ACHN (cell line): Measurements from ENCODE around the gene FRMD6.

ENCODE experiments used
- DNase-seq: peaks from one replicate; pipeline ENCODE4 v3.0.0-alpha.2; 2015
- in situ Hi-C: cut with HindIII; loops from 2 replicates; pipeline ENCODE4 v1.10.0; 2017; ENCODE audit warnings: low sequenced_read_pairs, low pct_ligation_motif_present, low pct_unique_long_range_greater_than_20kb

FRMD6 gene

DNA sequence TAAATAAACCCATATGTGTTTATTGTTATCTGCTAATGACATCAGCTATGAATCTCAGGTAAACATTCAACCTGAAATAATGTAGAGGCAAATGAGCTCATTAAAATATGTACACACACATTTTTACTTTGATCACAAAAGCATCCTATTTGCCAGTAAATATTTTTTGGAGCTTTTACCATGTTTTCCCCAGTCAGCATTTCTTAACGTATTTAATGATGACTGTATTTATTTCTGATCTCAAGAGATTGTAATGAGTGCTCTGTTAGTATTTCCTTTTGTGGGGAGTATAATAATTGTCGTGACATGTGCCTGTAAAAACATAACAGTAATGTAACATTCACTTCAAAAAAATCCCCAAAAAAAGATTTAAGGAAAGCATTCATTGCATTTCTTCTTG is 52.1 kb downstream of the FRMD6 start:
- DNase-seq: no peak
- in situ Hi-C loops: no loop called here

DNA sequence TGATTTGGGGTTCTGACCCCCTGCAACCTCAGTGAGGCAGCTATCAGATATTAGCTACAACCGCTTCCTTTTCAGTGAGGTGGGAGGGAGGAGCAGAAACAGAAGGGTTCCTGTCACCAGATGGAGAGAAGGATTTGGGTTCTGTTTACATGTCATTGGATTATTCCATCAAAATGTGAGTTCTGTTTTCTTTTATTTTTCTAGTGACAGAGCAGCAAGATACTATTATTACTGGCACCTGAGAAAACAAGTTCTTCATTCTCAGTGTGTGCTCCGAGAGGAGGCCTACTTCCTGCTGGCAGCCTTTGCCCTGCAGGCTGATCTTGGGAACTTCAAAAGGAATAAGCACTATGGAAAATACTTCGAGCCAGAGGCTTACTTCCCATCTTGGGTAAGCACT is 52.8 kb downstream of the FRMD6 start:
- in situ Hi-C loops: no loop called here
- DNase-seq: no peak

DNA sequence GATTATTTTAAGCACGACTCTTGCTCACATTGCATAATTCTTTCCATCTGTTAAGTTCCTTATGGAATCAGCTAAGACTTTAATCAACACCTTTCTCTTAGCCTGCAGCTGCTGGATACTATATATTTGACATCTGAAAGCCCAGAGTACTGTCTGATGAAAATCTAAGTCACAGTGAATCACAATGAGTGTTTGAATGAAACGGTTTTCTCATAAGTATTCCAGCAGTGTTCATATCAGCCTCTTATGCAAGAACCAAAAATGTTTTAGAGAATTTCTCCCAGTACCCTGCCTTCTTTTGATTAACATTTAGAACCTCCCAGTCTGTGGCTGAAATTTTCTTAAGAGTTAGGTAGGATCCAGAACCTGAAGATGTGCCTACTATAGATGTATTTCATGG is 55.6 kb downstream of the FRMD6 start:
- in situ Hi-C loops: no loop called here
- no peak for DNase-seq

DNA sequence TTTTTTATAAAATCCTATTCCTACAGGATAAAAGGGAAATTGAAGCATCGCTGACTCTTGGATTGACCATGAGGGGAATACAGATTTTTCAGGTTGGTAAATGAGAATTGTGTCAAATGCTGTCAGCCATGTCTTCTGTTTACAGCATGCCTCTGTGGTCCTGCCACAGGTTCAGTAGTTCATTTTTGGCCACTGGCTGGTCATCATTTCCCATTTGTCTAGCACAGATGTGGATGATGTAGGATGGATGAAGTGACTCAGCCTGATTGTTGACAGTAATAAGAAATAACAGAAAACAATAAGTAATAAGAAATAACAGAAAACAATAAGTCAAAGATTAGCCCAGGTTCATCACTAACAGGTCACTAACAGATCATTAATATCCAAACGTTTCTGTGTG is 59.8 kb downstream of the FRMD6 start:
- in situ Hi-C loops: no loop called here
- DNase-seq: no peak

DNA sequence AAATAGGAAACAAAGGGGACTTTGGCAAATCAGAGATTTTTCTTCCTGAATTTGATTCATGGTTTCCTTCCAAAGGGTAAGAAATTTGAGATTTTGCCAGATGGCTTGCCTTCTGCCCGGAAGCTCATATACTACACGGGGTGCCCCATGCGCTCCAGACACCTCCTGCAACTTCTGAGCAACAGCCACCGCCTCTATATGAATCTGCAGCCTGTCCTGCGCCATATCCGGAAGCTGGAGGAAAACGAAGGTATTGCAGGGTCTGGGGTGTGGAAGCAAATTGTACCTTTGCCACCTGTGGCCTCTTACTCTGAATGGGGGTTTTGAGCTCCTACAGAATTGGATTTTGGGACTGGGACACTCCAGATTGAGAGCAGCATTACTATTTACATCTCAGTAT is 63.5 kb downstream of the FRMD6 start:
- in situ Hi-C loops: no loop called here
- DNase-seq: no peak

DNA sequence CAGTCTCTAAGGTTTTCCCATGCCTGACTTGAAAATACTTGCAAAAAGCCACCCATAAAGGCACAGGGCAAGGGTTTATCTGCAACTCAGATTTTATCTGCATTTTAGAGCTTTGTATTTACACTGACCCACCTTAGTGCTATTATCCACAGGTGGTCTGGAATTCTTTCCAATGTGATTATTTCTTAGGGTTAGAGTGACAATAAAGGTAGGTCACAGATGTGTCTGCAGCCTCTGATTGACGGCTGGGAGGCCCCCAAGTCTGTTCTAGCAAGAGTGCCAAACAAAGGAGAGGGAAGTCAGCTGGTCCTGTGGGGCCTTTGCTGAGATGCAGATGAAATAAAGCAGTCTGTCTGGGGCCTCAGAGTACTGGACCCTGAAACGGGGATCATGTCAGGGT is 64.0 kb downstream of the FRMD6 start:
- in situ Hi-C loops: no loop called here

DNA sequence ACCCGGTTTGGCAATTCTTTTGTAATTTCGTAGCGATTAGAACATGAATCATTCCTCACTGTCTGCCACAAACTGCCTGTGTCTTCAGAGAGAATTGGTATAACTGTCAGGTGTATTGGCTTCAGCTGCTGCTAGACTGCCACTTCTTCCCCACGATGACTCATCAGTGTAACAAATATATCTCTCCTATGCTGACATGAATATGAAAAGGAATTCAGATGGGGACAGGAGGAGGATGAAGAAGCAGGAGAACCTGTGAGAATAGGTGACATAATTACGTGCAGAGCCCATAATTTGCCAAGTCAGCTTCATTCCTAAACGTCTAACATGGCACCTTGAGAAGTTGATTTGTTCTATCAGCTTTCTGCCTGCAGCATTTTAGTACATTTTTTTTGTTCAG is 64.9 kb downstream of the FRMD6 start:
- no peak for DNase-seq
- in situ Hi-C loops: no loop called here

More for the DNA sequence above, 64.0 kb downstream of the FRMD6 start:
- DNase-seq: no peak

DNA sequence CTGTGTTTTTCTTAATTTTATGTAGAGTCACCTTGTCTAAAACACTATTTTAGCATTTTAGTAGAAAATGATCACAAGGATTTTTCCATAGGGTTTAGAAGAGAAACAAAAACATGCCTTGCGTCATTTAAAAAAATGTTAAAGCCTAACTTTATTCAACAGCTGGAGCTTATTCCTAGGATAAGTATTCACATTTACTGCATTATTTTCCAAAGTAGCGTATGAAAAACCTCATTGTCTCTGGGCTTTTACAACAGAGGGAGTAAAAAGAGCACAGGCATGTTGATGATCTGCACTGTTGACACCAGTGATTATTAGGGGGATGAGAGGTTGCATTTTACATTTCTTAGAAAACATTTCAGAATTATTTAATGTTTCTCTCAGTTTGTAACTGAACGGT is 66.1 kb downstream of the FRMD6 start:
- in situ Hi-C loops: no loop called here
- DNase-seq: no peak

DNA sequence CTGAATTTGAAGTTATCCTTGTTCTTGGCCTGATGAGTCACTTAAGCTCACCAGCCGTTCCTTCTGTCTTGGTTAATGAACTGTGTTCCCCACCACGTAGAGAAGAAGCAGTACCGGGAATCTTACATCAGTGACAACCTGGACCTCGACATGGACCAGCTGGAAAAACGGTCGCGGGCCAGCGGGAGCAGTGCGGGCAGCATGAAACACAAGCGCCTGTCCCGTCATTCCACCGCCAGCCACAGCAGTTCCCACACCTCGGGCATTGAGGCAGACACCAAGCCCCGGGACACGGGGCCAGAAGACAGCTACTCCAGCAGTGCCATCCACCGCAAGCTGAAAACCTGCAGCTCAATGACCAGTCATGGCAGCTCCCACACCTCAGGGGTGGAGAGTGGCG is 68.2 kb downstream of the FRMD6 start:
- in situ Hi-C loops: no loop called here
- DNase-seq: no peak

DNA sequence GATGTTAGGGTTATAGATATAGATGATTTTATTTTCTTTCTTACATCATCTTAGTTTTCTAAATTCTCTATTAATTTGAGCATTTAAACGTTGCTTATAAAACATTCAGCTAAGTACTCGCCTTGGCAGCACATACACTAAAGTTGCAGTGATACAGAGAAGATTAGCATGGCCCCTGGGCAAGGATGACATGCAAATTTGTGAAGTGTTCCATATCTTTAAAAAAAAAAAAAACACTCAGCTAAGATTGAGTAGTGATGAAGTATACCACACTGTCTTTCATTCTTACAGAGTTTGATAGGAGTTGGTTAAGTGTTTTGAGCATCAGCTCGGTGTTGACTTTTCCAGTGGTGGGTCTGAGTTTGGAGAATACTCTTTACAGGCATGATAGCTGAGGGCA is 72.3 kb downstream of the FRMD6 start:
- DNase-seq: no peak
- in situ Hi-C loops: no loop called here

DNA sequence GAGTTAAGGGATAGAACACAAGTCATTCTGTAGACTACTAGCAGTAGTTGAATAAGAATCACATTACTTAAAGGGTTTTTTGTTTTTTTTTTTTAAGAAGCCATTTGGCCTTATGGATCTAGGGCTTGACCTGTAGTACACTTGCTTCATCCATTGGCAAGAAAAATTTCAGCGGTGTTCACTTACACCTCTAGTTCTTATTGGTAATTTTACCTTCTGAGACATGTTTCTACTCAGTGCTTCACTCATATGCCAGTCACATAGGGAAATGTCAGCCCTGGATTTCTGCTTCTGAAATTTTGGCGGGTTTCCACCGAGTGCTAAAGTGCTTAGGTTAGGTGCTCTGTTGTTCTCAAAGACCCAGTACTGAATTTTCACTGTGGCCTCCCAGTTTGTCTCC is 72.9 kb downstream of the FRMD6 start:
- no peak for DNase-seq
- in situ Hi-C loops: no loop called here

DNA sequence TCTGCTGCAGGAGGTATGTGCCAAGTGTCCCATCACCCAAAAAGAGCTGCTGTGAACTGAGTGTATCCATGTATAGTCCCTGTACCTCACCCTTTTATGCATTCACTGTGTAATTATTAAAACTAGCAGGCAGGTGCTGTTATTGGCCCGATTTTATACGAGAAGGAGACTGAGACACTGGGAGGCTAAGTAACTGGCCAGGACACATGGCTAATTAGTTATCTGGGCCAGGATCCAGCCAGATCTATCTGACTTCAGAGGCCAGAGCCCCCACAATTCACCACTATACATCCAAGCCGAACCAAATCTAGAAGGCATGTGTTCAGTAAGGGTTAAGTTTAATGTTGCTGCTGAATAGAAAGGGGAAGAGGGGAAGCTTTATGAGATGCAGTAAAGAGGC is 73.4 kb downstream of the FRMD6 start:
- in situ Hi-C loops: no loop called here
- DNase-seq: no peak

DNA sequence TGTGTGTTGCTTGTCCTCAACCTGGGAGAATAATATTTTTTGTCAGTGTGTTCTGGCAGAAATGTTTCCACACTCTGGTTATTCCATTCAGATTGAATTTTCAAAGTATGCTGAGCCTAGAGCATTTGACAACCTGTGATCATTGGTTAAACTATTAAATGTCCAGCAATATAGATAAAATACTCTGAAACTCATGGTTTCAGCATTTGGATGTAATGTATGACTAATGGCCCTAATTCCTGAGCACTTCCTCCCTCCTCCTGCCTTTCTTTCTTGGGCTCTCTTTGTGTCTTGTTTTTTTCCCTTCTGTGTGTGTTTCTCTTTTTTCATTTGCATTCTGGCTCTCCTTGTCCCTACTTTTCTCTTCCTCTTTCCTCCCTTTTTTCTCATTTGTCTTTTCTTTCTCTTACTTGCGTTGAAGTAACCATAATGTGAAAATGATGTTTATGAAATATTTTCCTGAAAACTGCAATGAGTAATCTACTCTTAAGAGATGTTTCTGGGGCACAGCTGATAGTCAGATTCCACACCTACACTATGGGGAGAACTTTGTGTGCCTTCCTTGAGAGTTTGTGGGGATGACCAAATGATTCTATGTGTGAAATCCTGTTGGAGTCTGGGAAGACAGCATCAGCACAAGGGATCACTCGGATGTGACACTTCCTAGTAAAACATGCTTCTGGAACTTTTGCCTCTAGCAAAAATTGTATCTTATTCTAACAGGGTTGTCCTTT is 74.6 kb downstream of the FRMD6 start:
- DNase-seq: no peak
- in situ Hi-C loops: no loop called here

DNA sequence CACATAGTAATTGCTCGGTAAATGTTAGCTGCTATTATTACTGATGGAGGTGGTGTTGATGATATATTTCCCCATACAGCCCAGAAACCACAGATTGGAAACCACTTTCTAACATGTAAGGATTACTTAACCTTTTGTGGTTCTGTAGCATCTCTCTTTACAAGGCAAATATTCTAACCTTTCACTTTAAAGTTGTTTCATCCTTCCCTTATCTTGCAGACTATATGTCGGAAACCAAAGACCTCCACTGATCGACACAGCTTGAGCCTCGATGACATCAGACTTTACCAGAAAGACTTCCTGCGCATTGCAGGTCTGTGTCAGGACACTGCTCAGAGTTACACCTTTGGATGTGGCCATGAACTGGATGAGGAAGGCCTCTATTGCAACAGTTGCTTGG is 75.8 kb downstream of the FRMD6 start:
- DNase-seq: no peak
- in situ Hi-C loops: no loop called here

DNA sequence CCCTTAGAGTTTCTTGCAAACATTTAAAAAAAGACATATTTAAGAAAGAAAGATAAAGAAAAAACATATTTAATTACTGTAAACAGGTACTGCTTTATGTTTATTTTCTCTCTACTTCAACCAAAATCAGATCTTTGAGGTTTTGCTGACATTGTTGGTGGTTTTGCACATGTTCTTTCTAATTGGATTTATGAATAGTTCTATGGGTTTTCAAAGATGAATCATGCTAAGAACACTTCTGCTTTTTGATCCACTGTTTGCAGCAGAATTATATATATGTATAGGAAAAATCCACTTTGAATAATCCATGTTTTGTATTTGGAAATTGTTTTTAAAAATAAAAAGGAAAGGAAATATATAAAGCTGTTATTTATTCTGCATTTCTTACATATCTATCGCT is 78.4 kb downstream of the FRMD6 start:
- in situ Hi-C loops: no loop called here
- no peak for DNase-seq

DNA sequence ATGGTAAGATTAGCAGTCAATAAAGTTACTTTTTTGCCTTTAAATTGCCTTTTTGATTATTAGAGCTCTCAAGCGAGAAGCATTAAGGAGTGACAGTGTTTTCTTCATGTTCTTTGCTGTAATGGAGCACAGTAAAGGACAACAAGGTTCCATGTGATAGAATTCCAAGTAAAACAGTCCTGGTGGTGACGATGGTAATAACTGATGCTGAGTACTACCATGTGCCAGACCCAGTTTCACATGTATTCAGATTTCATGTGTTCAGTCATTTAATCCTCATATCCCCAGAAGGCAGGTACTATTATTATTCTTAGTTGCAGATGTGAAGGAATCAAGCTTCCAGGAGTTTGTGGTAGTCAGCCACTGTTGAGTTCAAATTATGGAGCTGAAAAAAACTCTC is 79.0 kb downstream of the FRMD6 start:
- in situ Hi-C loops: no loop called here
- DNase-seq: no peak

DNA sequence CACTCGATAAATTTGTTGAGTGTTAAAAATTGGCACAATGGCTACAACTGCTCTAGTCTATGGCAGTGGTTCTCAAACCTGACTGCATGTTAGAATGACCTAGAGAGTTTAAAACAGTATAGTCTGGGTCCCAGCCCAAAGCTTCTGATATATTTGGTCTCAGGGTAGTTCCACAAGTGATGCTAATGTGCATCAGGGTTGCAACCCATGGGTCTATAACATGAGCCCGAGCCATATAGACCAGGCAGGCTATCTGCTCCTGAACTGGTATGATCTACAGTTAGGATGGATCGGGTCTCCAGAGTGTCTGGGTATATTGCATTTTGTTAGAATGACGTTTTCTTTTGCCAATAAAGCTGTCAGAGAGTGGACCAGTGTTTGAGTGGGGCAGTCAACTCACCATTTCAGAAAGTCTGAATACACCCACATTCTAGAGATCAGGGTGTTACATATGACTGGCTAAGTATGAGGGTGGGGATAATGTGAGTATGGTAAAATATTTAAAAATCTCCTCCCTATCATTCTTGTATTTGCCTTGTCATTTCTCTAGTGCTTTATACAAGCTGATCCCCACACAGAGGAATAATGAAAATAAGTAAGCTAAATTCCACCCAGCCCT is 80.9 kb downstream of the FRMD6 start:
- in situ Hi-C loops: no loop called here
- no peak for DNase-seq

DNA sequence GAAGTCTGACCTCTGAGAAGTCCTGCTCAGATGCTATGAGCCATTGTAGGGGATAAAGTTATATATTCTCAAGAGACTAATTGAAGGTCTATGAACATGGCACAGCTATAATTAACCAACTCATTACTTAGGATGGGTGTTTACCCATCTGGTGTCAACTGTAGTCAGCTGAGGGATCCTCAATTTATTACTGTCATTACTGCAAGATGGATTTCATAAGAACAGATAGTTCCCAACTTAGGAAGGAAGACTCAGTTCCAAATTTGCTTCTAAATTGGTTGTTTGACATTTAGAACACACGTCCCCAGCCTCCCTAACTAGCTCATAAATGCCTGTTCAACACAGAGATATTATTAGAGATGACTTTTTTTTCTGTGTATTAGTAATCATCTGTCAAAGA is 81.4 kb downstream of the FRMD6 start:
- in situ Hi-C loops: no loop called here
- DNase-seq: no peak

DNA sequence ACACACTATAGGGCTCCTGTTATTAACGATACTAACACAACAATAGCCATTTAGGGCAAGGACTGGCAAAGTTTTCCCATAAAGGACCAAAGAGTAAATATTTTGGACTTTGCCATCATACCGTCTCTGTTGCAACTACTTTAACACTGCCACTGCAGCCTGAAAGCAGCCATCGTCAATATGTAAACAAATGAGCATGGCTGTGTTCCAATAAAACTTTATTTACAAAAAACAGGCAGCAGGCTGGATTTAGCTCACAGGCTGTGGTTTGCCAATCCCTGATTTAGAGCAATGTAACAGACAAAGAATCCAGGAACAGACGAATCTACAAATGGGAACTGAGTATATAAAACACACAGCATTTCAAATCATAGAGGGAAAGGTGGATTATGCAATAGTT is 84.1 kb downstream of the FRMD6 start:
- in situ Hi-C loops: no loop called here
- no peak for DNase-seq

DNA sequence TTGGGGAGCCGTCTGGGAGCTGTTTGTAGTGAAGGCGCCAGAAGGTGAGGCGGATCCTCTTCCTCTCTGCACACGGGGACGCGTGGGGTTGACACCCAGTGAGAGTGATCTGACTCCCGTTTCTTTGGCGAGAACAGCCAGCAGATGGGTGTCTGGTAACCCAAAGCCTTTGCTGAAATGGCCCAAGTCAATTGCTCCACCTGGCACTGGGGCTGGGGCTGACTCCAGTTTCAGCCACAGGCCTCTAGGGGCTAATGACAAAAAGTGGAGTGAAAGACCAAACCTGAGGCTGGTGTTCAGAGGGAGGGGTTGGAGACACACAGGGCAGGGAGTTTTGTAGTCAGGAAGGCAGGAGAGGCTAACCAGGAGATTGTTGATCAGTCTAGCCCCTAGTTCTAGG is 87.0 kb downstream of the FRMD6 start:
- in situ Hi-C loops: no loop called here
- DNase-seq: no peak

DNA sequence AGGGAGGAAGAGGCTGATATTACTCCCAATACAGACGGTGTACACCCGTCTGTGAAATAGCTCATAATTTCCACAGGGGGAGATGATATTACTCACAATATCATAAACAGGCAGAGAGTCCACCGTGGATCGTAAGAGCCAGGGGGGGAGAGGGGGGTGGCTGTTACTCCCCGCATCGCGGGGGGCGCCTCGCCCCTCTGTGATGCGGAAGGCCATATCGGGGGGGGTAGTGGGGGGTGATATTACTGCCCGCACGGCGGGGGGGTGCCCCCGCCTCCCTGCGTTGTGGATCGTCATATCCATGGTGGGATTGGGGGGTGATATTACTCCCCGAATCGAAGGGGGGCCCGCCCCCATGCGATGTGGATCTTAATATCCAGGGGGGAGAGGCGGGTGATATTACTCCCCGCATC is 91.9 kb downstream of the FRMD6 start:
- in situ Hi-C loops: no loop called here
- DNase-seq: no peak
